MV-4-11 (cell line): ENCODE measurements around the gene NHLH2.
A peak's percentile ranks its signal among the peaks of the same experiment; 100 is the strongest.

Source experiments
- DNase-seq: peaks from one replicate; lab custom pipeline; 2025; lab: John Stamatoyannopoulos, UW

Gene NHLH2

DNA sequence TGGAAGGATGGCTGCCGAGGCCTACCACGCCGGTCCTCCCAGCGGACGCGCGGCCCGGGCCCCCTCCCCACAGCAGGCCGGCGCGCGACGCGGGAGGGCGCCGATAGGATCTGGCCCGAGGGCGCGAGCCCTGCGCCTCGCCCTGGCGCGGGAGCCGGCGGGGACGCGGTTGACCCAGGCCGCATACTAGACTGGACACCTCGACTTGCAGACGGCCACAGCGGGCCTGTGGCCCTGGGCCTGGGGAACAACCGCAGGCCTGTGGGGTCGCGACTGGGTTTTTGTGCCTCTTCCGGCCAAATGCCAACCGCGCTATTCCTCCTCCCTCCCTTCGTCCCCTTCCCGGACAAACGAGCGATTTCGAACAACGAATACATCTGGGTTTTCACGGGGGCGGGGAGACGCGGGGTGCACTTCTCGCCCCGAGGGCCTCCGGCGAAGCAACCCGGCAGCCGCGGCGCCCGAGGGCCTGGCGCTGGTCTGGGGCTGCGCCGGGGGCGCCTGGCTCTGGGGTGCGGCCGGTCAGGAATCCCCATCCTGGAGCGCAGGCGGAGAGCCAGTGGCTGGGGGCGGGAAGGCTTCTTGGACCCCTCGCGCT is 2.4 kb downstream of the NHLH2 start:
- no peak for DNase-seq

DNA sequence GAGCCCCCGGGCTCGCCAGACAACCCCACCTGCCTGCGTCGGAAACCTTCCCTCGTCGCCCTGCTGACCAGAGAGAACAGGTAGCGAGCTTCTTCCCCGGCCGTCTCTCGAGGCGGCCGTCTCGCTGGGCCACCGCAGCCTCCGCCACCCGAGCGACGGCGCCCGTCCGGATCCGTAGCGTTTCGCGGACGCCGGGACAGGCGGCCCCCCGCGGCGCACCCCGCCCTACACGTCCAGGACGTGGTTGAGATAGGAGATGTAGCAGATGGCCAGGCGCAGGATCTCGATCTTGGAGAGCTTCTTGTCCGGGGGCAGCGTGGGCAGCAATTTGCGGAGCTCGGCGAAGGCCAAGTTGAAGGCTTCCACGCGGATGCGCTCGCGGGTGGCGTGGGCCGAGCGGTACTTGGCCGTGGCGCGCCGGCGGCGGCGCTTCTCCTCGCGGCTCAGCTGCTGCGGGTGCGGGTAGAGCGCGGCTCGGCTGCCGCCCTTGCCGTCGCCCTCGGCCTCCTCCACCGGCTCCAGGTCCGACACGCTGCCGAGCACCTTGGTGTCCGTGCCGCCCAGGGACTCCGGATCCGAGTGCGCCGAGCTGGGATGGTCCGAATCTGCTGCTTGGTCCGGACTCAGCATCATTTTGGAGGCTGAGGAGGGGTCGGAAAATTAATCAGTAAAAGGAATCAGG is 3.0 kb downstream of the NHLH2 start:
- no peak for DNase-seq

- DNase-seq: no peak
Observed at GRCh38 chr1:115837341-115837739, 3.6 kb downstream of the NHLH2 start.

GRCh38 chr1:115833856-115834255 is 7.1 kb downstream of the NHLH2 start:
- no peak for DNase-seq

DNA sequence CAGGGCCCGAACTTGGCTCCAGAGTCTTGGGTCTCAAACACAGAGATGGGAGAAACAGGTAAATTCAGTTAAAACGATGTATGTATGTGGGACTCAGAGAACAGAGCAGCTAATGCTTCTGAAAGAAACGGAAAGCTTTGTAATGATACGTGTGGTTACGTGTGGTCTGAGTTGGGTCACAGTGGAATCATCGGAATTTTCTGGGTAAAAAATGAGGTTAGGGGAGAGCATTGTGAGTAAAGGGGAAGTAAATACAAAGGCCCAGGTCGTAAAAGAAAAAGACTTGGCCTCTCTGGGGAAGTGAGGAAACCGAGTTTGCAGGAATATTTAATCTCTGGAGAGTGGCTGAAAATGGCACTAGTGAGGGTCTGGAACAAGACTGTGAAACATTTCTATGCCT is 8.3 kb downstream of the NHLH2 start:
- peak; percentile 90 for DNase-seq

GRCh38 chr1:115830963-115831362 is 10.0 kb downstream of the NHLH2 start:
- no peak for DNase-seq

DNA sequence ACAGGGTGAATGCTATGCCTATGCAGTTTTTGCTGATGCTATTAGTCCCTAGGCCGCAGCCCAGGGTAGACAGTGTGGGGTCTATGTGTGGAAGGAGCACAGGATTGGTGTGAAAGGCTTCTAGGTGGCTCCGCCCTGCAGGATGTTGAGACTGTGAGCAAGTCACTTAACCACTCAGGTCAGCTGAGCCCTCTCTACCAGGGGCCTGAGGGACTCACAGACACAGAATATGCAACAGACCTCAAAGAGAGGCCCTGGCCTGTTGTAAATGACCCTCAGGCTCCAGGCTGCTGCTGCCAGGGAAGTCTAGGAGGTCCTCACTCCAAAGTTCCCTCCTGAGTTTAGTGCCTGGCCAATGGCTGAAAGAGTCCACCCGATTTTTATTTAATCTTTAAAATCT is 11.0 kb downstream of the NHLH2 start:
- DNase-seq: no peak

DNA sequence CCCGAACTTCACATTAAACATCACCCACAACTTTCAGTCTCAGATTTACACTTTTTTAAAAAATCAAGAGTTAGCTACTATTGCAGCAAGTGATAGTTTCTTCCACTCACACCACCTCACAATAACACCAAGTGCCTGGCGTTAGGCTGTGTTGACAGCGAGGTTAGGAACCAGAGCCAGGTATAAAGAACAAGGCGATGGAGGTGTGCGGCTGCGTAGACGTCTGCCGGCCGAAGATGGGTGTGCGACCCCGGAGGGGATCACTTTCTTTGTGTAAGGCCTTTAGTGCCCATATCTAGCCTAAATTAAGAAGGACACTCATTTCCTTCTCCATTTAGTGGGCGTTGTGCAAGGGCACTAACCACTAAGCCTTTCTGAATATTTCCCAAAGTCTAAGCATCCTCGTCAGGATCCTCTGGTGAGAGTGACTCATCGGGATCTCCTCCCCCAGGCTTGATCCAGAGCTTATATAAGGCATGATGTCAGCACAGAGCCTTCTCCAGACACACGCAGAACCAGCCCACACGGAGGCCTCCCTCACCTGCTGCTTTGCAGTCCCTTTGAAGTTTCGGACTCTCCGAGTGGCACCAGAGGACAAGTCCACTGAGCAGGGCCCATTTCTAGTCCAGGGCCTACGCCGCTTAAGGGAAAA is 11.8 kb downstream of the NHLH2 start:
- DNase-seq: peak; percentile 95

DNA sequence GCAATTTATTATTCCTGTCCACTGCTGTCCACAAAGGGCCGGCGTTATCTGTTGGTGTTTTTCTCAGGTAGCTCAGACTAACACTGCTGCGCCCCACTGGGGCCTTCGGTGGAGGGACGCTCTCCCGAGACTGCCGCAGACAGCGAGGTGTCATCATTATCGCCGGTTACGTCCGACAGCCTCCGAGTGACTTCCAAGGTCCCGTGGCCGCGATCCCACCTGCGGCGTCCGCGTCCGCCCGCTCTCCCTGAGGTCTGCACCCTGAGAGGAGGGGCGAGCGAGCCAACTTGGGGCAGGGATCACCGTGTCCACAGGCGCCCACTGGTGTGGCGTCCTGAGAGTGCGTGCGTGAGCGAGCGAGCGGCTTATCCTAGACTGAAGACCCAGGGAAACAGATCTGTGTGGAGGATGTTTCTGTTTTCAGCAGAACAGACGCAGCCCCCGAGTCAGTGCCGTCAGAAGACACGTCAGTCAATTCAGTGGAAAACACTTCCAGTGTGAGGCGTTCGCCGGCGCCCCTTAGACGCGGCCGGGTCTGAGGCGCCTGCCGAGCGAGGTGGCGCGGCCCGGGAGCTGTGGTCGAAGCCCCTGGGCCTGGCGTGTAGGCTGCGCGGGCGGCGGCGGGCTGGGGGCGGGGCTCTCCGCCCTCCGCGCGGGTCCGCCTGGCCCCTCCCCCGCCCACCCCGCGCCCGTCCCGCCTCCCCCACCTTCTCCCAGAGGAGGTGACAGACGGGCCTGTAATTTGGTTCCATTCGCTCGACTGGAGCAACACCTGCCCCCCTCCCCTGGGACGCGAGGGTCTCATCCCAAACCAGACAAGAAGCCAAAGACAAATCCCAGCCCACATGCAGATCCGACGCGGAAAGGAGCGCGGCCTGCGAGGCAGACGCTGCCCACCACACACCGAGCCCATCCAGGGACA is 12.6 kb downstream of the NHLH2 start:
- no peak for DNase-seq

DNA sequence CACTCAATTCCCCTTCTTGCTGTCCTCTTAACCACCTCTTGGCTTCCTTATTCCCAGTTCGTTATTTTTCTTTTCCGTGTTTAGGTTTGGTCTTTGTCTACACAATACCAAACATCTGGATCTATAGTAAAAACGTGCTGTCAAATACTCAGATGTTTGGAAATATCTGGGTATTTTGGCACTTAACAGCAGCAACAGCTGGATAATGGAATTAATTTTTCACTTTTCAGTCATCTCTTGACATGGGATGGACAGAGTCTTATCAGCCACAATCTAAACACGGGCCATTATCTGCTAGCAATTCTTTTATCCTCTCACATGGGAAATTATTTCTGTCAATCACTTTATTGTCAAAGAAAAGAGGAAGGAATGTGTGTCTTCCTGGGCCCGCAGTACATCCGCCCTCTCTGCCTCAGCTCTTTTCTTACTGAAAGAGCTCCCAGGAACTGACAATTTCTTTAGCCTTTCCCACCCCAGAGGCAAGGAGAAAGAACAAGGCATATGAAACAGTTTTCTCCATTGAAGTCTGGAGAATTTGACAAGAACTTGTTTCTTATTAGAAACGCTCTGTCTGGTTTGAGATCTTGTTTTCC is 13.4 kb downstream of the NHLH2 start:
- DNase-seq: no peak

DNA sequence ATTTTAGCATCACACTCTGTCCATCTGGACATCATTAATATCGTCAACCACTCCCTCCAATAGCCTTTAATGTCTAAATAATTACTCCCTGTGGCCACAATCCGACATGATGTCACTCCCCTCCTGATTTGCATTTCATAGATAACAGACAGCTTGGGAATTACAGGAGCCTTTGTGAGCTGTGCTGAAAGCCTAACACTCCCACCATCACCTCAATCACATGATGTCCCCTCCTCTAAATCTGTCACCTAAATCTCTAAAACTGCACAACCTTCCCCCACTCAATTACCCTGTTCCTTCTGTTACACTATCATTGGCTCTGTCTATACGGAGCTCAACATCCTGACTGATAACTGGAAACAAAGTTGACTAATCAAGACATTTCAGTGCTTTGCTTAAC is 14.3 kb downstream of the NHLH2 start:
- no peak for DNase-seq

DNA sequence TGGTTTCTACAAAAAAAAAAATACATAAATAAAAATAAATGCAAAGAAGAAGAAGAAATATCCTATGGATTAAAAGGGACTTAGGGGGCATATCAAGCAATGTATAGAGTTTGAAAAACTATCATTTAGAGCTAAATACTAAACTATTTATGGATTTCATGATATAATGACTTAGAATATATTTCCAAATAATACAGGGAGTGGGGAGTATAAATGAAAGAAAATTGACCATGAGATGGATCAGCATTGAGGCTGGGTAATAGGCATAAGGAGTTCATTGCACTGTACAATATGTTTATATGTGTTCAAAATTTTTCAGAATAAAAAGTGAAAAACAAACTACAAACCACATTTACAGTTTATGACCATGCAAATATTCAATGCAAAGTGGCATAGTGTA is 18.8 kb downstream of the NHLH2 start:
- DNase-seq: no peak

DNA sequence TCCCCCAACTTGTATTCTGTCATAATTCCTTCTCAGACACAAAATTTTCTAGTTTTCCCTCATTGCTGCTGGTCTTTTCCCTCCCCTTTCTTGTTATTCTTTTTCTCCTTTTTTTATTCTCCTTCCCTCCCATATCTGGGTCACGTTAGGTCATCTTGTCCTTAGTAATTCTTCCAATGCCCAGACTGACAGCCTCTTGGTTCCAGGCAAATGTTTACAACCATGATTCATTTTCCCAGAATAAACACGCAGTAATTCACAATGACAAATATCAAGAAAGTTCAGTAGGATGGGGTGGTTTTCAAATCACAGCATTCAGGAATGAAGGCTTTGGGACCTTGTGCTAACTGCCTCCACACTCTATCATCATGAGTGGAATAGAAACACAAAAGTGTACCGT is 25.2 kb downstream of the NHLH2 start:
- no peak for DNase-seq

- DNase-seq: no peak
Observed at GRCh38 chr1:115814685-115815398, 26.1 kb downstream of the NHLH2 start.

GRCh38 chr1:115813727-115814126 is 27.2 kb downstream of the NHLH2 start:
- DNase-seq: peak; percentile 23

GRCh38 chr1:115811140-115811828 is 29.6 kb downstream of the NHLH2 start:
- no peak for DNase-seq

DNA sequence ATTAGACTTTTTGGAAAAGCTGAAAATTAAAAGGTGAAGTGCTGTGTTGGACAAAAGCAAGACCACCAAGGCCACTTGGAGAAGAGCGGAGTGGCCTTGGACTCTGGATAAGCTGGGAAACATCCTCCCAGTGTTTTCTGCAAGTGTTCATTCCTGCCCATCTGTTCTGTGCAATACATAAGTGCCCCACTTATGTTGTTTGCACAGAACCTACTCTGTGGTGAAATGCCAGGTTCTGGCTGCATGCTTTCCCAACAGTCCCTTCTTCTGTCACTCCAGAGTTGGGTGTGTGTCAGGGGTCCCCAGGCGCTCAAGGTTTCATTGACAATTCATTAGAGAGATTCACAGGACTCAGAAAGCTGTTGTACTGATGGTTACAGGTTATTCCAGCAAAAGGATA is 30.3 kb downstream of the NHLH2 start:
- DNase-seq: no peak

- no peak for DNase-seq
Observed at GRCh38 chr1:115809847-115810246, 31.1 kb downstream of the NHLH2 start.

- DNase-seq: no peak
Observed at GRCh38 chr1:115809076-115809475, 31.9 kb downstream of the NHLH2 start.

- peak; percentile 66 for DNase-seq
Observed at GRCh38 chr1:115807723-115808122, 33.2 kb downstream of the NHLH2 start.

- no peak for DNase-seq
Observed at GRCh38 chr1:115805597-115805996, 35.3 kb downstream of the NHLH2 start.
